AG20443 (cell line): ENCODE measurements around the gene FKBP15.
A peak's percentile ranks its signal among the peaks of the same experiment; 100 is the strongest.
"Not testable (repeated sequence)": the region's sequence is repeated elsewhere in the genome, so short reads cannot be mapped to it uniquely, and the experiment has no call there.

Experiments
- DNase-seq: peaks from one replicate; pipeline ENCODE4 v3.0.0; 2012; ENCODE audit warnings: low spot score, mixed read lengths

FKBP15 gene, protein sequence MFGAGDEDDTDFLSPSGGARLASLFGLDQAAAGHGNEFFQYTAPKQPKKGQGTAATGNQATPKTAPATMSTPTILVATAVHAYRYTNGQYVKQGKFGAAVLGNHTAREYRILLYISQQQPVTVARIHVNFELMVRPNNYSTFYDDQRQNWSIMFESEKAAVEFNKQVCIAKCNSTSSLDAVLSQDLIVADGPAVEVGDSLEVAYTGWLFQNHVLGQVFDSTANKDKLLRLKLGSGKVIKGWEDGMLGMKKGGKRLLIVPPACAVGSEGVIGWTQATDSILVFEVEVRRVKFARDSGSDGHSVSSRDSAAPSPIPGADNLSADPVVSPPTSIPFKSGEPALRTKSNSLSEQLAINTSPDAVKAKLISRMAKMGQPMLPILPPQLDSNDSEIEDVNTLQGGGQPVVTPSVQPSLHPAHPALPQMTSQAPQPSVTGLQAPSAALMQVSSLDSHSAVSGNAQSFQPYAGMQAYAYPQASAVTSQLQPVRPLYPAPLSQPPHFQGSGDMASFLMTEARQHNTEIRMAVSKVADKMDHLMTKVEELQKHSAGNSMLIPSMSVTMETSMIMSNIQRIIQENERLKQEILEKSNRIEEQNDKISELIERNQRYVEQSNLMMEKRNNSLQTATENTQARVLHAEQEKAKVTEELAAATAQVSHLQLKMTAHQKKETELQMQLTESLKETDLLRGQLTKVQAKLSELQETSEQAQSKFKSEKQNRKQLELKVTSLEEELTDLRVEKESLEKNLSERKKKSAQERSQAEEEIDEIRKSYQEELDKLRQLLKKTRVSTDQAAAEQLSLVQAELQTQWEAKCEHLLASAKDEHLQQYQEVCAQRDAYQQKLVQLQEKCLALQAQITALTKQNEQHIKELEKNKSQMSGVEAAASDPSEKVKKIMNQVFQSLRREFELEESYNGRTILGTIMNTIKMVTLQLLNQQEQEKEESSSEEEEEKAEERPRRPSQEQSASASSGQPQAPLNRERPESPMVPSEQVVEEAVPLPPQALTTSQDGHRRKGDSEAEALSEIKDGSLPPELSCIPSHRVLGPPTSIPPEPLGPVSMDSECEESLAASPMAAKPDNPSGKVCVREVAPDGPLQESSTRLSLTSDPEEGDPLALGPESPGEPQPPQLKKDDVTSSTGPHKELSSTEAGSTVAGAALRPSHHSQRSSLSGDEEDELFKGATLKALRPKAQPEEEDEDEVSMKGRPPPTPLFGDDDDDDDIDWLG

GRCh38 chr9:113221003-113221799, at the start of gene FKBP15, which contains the start of gene SLC31A1:
Gene FKBP15, minus strand, starts transcription at chr9:113221277. Its CDS starts 34 bp downstream, at chr9:113221243.
Gene SLC31A1, plus strand, starts transcription at chr9:113221544. Its CDS starts 34,605 bp downstream, at chr9:113256149.
- peak; percentile 99 for DNase-seq

DNA sequence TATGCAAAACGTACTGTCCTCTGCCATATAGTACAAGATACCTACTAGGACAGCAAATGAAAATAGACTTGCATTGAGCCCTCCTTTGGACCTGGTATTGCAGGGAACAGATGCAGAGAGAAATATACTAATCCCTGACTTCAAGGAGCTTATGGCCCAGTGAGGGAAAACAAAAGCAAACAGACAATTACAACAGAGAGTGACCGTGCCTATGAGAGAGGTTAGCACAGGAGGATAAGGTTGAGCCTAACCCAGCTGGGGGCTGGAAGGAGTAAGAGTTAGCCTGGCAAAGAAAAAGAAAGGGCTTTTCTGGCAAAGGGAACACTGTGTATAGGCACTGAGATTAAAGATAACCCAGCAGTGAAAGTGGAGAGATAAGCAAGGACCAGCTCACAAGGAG, 48.8 kb upstream of the FKBP15 start:
- DNase-seq = no peak

GRCh38 chr9:113269355-113269754, 48.3 kb upstream of the FKBP15 start:
- DNase-seq = no peak

DNA sequence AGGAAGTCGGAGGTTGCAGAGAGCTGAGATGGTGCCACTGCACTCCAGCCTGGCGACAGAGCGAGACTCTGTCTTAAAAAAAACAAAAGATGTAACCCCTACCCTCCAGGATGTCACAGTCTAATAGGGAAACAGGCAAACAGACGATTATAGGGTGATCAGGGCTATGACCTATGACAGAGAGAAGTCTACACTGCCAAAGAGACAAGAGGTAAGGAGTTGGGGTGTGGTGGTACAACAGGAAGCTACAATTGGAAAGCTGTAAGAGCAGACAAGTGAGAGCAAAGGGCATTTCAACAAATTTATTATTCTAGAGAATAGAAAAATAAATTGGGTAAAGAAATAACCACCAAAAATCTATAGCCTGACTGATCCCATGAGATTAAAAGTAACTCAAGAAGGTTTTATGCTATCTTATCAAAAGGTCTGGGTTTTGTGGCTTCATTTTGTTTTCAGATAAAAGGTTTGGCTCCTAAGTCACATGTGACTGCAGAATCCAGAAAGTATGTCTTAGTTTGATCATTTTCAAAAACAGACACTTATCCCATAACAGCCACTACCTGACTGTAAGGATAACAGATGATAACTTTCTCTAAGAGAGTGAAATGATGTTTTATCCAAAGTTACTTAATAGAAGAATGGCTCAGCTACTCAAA, 47.0 kb upstream of the FKBP15 start:
- DNase-seq = no peak

GRCh38 chr9:113266174-113266573, 45.1 kb upstream of the FKBP15 start:
- DNase-seq = no peak

DNA sequence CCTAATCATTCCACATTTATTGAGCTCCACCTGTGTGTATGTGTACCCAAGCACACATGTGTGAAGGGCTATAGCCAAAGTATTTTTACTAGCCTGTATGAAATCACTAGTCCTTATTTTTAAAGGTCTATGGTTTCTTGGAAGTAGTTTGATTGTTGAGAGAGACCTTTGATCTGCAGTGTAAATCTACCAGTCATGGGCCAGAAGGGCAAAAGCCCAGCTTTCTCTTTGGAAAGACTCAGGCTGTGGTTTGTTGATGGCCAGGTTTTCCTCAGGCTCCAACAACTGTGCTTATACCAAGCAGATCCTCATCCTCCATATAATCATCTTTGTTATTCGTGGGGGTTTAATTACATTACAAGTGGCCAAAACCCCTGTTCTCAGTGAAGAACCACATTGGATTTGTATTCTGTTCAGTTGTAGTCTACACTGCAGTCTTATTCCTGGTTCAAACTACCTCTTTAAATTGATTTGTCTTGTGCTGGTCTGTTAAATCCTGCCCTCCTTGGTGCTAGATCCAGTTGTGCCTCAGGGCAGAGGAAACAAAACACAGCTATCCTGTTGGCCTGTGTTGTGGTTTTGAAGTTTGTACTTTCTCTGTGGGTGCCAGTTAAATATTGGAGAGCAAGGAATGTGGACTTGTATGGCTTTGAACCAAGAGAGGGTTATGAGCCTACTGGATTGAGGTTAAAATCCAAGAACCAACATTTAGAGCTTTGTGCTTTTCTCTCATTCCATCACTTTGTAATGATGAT, 41.0 kb upstream of the FKBP15 start:
- DNase-seq = no peak

GRCh38 chr9:113258282-113258681, 37.2 kb upstream of the FKBP15 start:
- DNase-seq = no peak

- DNase-seq = no peak
Observed at GRCh38 chr9:113257863-113258262, 36.8 kb upstream of the FKBP15 start.

DNA sequence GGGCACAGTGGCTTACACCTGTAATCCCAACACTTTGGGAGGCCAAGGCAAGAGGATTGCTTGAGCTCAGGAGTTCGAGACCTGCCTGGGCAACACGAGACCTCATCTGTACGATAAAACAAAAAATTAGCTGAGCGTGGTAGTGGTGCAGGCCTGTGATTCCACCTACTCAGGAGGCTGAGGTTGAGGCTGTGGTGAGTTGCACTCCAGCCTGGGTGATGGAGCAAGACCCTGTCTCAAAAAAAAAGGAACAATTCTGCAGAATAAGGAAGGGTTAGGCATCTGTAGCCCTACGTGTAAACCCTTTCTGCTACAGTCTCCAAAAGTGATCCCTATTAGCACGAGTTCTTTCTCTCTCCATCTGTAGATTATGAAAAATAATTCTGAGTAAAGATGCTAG, 34.4 kb upstream of the FKBP15 start:
- no peak for DNase-seq

GRCh38 chr9:113254991-113255390, 33.9 kb upstream of the FKBP15 start:
- no peak for DNase-seq

GRCh38 chr9:113250807-113251206, 29.7 kb upstream of the FKBP15 start:
- DNase-seq = no peak

DNA sequence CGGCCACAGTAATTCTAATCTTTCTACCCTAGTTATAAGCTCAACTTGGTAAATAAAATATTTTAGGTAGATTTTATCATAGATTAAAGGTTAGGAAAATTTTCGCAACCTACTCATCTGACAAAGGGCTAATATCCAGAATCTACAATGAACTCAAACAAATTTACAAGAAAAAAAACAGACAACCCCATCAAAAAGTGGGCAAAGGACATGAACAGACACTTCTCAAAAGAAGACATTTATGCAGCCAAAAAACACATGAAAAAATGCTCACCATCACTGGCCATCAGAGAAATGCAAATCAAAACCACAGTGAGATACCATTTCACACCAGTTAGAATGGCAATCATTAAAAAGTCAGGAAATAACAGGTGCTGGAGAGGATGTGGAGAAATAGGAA, 28.6 kb upstream of the FKBP15 start:
- DNase-seq = not testable (repeated sequence)

- no peak for DNase-seq
Observed at GRCh38 chr9:113247640-113248039, 26.6 kb upstream of the FKBP15 start.

DNA sequence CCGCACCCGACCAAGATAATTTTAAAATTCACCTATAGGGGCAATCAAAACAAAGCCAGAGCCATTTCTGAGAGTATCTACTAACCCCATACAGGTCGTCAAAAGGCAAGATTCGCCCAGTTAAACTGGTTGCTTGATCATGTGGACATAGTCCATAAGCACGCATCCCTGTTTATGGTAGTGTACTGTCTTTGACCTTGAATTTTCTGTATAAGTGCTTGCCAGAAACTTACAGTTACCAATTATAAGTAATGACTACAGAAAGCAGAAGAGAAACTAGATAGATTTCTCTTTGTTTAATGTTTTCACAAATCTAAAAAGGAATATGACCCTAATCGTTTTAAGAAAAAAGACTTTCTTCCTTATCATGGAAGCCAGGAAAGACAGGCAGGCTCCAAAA, 25.9 kb upstream of the FKBP15 start:
- DNase-seq = no peak

DNA sequence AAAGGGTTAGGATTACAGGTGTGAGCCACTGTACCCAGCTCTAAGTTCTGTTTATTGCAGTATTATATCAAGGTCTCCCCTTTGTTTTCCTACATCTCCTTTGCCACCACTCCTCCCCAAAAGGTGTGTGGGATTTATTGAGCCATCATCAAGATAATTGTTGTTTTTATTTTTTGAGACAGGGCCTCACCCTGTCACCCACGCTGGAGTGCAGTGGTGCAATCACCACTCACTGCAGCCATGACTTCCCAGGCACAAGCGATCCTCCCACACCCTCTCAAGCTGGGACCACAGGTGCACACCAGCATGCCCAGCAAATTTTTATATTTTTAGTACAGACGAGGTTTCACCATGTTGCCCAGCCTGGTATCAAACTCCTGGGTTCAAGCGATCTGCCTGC, 24.8 kb upstream of the FKBP15 start:
- no peak for DNase-seq

DNA sequence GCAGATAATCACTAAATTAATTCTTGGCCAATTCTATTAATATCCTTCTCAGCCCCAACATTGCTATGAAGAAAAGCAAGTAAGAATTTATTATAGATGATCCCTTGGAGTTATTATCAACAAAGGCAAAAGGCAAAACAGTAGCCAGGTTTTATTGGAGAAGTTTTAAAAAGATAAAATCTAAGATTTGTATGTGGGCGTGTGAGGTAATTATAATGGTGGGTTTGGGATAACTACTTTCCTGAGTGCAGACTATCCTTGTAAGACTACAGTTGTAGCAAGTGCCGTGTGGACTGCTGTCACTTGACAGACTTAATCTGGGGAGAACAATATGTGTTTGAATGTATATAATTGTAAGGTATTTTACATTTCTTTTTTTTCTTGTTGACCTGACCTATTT, 23.5 kb upstream of the FKBP15 start:
- DNase-seq = no peak

DNA sequence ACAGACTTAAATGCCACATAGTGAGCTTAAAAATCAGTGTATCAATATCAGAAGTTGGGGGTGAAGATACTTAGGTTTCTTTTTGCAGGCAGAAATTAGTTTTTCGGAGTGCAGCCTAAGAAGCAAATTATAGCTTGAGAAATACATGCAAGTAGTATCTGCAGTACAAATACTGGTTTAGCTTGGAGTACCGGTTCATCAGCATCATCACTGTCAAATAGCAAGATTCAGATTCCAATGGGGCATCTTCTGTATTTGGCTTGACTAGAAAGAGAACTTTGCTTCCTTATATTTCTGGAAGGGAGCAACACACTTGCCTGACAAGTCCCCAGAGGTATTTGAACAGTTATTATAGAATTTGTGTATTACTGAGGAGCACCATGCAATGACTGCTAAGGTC, 20.1 kb upstream of the FKBP15 start:
- no peak for DNase-seq

DNA sequence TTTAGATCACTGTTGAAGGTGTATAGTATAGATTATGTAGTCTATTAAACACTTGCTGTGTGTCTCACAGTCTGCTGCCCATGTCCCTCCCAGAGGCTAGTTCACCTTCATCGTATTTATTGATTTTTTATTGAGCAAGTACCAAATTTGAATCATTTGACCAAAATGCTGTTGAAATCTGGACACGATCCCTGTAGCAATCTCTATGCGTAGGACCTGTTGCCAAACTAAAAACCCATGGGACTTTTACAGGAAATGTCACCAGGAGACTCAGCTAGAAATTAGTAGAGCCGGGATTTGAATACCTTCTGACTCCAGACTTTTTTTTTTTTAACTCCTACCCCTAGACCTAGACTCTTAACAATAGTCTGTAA, 17.8 kb upstream of the FKBP15 start:
- no peak for DNase-seq

- no peak for DNase-seq
Observed at GRCh38 chr9:113238202-113238858, 17.3 kb upstream of the FKBP15 start.

DNA sequence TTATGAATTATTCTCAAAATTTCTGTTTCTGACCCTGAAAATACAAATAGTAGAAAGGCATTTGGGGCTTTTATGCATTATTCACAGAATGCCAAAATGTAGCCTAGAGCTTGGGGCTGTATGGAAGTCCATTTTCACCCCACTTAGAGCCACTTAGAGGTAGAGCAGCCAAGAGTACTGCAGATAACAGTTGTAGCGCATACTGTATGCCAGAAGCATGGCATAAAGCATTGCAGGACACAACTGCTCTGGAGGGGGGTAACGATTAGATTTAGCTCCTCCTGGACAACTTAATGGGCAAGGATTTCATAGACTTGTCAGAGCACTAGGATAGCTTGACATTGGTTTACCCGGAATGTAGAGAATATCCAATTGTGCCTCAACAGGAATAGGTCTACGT, 15.9 kb upstream of the FKBP15 start:
- no peak for DNase-seq
